ENCODE data around the gene CALML5.
"Not testable (repeated sequence)": the region's sequence is repeated elsewhere in the genome, so short reads cannot be mapped to it uniquely, and the experiment has no call there.

DNA sequence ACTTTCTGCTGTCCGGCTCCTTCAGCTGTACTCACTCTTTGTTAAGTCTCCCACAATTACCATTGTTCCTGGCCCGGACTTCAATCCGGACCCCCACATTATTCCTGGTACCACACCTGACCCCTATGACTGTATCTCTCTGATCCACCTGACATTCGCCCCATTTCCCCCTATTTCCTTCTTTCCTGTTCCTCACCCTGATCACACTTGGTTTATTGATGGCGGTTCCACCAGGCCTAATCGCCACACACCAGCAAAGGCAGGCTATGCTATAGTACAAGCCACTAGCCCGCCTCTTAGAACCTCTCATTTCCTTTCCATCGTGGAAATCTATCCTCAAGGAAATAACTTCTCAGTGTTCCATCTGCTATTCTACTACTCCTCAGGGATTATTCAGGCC, 24.3 kb downstream of the CALML5 start:
- TF ChIP-seq EGR1 (IDR thresholded peaks at IDR 0.05; ENCODE audit: low read depth); POLR2A (IDR thresholded peaks at IDR 0.05; ENCODE audit: borderline replicate concordance, extremely low read depth, insufficient read depth, insufficient read length); TCF7L2 (IDR thresholded peaks at IDR 0.05; ENCODE audit: borderline replicate concordance, extremely low read depth, insufficient read depth, insufficient read length): not testable (repeated sequence)

All from HCT116 (cell line).